ENCODE data around the gene RABGGTA. TPM values are rescaled to one million over a fixed set of nuclear protein-coding genes. Genes with fewer than 3 reads are reported as not detected.

Gene RABGGTA
- total and polyA plus RNA-seq, 9 of the 15 experiments (the other 6 are each of a cell fraction or from before 2014, with no cell fraction given): 4.5 to 24.2 (median 15.5) TPM

GRCh38 chr14:24232121-24232644 lies 39.2 kb downstream of the RABGGTA start, which contains the start of gene NEDD8:
Gene NEDD8 (minus strand): TSS chr14:24232367. CDS start chr14:24232267, 100 bp downstream.
- in situ Hi-C loops (cut with MboI): no loop called here
- H3K4me3 ChIP-seq: peak within 1 kb of the TSS; percentile 54
- H3K79me2 ChIP-seq (ENCODE audit: control insufficient read depth, insufficient read depth, low read length): peaks cover 39% of the 10 kb centered on the region
- 1% methylated on average over 12 of the region's 30 CpGs for WGBS (ENCODE audit: insufficient coverage, low coverage, missing lambda C conversion rate)
- no peaks in the 10 kb centered on the region for H4K20me1 ChIP-seq (replicated peaks; ENCODE audit: control insufficient read depth, insufficient read depth, low read length)
- ChIA-PET POLR2A (no interaction called here), CTCF (ENCODE audit: low intra/inter-chr PET ratio) (no interaction called here)
- peak within 1 kb of the TSS; percentile 98 for H3K4me2 ChIP-seq (ENCODE audit: insufficient read depth, low read length)
- peak within 1 kb of the TSS; percentile 99 for H2AFZ ChIP-seq (ENCODE audit: low read depth, low read length)
- H3K27me3 ChIP-seq (ENCODE audit: control insufficient read depth in 2 of 2, insufficient read depth in 2 of 2, low read length in 2 of 2): no peaks in the 10 kb centered on the region
- H3K9ac ChIP-seq (ENCODE audit: insufficient read depth in 1 of 2, low read depth in 2 of 2, low read length in 2 of 2): peak within 1 kb of the TSS; percentile 72 to 94
- intact Hi-C loops (cut with micrococcal nuclease): loop anchor here (2.0 kb wide), 1 partner anchor 15 kb away; the partner anchor contains the start of gene MDP1
- DNase-seq (ENCODE audit: extremely low read depth in 1 of 4, low spot score in 3 of 4) (peak; percentile 78 to 86 (median 81)), ATAC-seq (peak; percentile 88), FAIRE-seq (no peak)
- H3K4me1 ChIP-seq (replicated peaks in 1 of 2; ENCODE audit: control insufficient read depth in 2 of 2, insufficient read depth in 2 of 2, low read length in 2 of 2): peaks cover 6 to 15% of the 10 kb centered on the region in 2 experiments
- H3K36me3 ChIP-seq (ENCODE audit: control insufficient read depth, insufficient read depth, low read length): peaks cover 33% of the 10 kb centered on the region
- H3K27ac ChIP-seq (ENCODE audit: extremely low read depth, low read depth, low read length): peak within 1 kb of the TSS; percentile 89
- no TSS peak for BruUV-seq (replicated peaks)
- no peaks in the 10 kb centered on the region for H3K9me1 ChIP-seq (ENCODE audit: control insufficient read depth, insufficient read depth, low read length)
- no peaks in the 10 kb centered on the region for H3K9me3 ChIP-seq (replicated peaks; ENCODE audit: control insufficient read depth, insufficient read depth, low read depth, low read length)
- TF ChIP-seq MCM2 (IDR thresholded peaks at IDR 0.05; ENCODE audit: low read depth) (no peak), SRSF3 (IDR thresholded peaks at IDR 0.05; ENCODE audit: insufficient read depth, low read length) (no peak), ZNF766 (CRISPR knock-in tag; conservative IDR thresholded peaks at IDR 0.05) (peak; percentile 65; the same call in 1 of the 2 replicates), ZFP30 (CRISPR knock-in tag; IDR thresholded peaks at IDR 0.05; ENCODE audit: borderline replicate concordance) (no peak), GATAD2B (IDR thresholded peaks at IDR 0.05; ENCODE audit: borderline replicate concordance) (no peak), E2F4 (CRISPR knock-in tag; IDR thresholded peaks at IDR 0.05; ENCODE audit: low read depth) (no peak), RAD21 (CRISPR knock-in tag; conservative IDR thresholded peaks at IDR 0.05 in 1 of 2, IDR thresholded peaks at IDR 0.05 in 1 of 2) (no peak), NFXL1 (CRISPR knock-in tag; IDR thresholded peaks at IDR 0.05) (no peak), SRF (CRISPR knock-in tag; IDR thresholded peaks at IDR 0.05) (no peak), SLC30A9 (CRISPR knock-in tag; IDR thresholded peaks at IDR 0.05) (no peak), ZNF354B (CRISPR knock-in tag; IDR thresholded peaks at IDR 0.05) (no peak), MTA2 (IDR thresholded peaks at IDR 0.05; ENCODE audit: low read depth) (no peak), PTBP1 (IDR thresholded peaks at IDR 0.05; ENCODE audit: low read depth, low read length) (no peak), TAF1 (IDR thresholded peaks at IDR 0.05; ENCODE audit: control insufficient read depth, extremely low read depth, insufficient read depth, low read length, severe bottlenecking) (peak; percentile 50), TCF7 (IDR thresholded peaks at IDR 0.05; ENCODE audit: borderline replicate concordance) (no peak)
- TF ChIP-seq, protein P1, sequence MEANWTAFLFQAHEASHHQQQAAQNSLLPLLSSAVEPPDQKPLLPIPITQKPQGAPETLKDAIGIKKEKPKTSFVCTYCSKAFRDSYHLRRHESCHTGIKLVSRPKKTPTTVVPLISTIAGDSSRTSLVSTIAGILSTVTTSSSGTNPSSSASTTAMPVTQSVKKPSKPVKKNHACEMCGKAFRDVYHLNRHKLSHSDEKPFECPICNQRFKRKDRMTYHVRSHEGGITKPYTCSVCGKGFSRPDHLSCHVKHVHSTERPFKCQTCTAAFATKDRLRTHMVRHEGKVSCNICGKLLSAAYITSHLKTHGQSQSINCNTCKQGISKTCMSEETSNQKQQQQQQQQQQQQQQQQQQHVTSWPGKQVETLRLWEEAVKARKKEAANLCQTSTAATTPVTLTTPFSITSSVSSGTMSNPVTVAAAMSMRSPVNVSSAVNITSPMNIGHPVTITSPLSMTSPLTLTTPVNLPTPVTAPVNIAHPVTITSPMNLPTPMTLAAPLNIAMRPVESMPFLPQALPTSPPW (CRISPR knock-in tag; IDR thresholded peaks at IDR 0.05): peak; percentile 98
- TF ChIP-seq, protein P2, sequence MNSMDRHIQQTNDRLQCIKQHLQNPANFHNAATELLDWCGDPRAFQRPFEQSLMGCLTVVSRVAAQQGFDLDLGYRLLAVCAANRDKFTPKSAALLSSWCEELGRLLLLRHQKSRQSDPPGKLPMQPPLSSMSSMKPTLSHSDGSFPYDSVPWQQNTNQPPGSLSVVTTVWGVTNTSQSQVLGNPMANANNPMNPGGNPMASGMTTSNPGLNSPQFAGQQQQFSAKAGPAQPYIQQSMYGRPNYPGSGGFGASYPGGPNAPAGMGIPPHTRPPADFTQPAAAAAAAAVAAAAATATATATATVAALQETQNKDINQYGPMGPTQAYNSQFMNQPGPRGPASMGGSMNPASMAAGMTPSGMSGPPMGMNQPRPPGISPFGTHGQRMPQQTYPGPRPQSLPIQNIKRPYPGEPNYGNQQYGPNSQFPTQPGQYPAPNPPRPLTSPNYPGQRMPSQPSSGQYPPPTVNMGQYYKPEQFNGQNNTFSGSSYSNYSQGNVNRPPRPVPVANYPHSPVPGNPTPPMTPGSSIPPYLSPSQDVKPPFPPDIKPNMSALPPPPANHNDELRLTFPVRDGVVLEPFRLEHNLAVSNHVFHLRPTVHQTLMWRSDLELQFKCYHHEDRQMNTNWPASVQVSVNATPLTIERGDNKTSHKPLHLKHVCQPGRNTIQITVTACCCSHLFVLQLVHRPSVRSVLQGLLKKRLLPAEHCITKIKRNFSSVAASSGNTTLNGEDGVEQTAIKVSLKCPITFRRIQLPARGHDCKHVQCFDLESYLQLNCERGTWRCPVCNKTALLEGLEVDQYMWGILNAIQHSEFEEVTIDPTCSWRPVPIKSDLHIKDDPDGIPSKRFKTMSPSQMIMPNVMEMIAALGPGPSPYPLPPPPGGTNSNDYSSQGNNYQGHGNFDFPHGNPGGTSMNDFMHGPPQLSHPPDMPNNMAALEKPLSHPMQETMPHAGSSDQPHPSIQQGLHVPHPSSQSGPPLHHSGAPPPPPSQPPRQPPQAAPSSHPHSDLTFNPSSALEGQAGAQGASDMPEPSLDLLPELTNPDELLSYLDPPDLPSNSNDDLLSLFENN (IDR thresholded peaks at IDR 0.05; ENCODE audit: low read depth in 2 of 2, low read length in 2 of 2): no peak

Data from K562 (cell line).